ENCODE results near the gene MED15. TPM values are rescaled to one million over a fixed set of nuclear protein-coding genes. Genes with fewer than 3 reads are reported as not detected.

Gene MED15
- total and polyA plus RNA-seq, 2 of the 8 experiments (the other 6 are each of a cell fraction or from before 2014, with no cell fraction given) = 28.3 to 57.1 TPM

DNA sequence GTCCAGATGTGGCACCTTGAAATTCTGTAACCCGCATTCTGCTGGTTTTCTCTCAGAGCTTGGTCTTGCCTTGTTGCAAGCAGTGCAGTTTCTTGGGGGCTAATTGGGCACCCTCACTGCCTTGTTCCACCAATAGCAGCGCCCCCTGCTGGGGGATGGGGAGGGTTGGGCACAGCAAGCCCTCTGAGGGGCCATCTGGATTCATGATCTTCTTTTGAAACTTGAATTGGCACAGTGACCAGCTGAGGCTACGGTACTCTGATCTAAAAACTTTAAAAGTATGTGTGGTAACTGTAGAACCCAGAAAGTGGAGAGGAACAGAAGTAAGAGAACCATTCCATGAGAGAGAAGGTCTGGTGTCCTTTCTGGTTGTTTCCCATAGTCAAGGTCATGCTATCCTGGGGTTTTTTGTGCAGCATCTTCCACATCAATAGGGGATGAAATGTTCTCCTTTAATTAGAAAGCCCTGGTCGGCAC lies 64.2 kb downstream of the MED15 start (continued):
- TF ChIP-seq, protein P1, sequence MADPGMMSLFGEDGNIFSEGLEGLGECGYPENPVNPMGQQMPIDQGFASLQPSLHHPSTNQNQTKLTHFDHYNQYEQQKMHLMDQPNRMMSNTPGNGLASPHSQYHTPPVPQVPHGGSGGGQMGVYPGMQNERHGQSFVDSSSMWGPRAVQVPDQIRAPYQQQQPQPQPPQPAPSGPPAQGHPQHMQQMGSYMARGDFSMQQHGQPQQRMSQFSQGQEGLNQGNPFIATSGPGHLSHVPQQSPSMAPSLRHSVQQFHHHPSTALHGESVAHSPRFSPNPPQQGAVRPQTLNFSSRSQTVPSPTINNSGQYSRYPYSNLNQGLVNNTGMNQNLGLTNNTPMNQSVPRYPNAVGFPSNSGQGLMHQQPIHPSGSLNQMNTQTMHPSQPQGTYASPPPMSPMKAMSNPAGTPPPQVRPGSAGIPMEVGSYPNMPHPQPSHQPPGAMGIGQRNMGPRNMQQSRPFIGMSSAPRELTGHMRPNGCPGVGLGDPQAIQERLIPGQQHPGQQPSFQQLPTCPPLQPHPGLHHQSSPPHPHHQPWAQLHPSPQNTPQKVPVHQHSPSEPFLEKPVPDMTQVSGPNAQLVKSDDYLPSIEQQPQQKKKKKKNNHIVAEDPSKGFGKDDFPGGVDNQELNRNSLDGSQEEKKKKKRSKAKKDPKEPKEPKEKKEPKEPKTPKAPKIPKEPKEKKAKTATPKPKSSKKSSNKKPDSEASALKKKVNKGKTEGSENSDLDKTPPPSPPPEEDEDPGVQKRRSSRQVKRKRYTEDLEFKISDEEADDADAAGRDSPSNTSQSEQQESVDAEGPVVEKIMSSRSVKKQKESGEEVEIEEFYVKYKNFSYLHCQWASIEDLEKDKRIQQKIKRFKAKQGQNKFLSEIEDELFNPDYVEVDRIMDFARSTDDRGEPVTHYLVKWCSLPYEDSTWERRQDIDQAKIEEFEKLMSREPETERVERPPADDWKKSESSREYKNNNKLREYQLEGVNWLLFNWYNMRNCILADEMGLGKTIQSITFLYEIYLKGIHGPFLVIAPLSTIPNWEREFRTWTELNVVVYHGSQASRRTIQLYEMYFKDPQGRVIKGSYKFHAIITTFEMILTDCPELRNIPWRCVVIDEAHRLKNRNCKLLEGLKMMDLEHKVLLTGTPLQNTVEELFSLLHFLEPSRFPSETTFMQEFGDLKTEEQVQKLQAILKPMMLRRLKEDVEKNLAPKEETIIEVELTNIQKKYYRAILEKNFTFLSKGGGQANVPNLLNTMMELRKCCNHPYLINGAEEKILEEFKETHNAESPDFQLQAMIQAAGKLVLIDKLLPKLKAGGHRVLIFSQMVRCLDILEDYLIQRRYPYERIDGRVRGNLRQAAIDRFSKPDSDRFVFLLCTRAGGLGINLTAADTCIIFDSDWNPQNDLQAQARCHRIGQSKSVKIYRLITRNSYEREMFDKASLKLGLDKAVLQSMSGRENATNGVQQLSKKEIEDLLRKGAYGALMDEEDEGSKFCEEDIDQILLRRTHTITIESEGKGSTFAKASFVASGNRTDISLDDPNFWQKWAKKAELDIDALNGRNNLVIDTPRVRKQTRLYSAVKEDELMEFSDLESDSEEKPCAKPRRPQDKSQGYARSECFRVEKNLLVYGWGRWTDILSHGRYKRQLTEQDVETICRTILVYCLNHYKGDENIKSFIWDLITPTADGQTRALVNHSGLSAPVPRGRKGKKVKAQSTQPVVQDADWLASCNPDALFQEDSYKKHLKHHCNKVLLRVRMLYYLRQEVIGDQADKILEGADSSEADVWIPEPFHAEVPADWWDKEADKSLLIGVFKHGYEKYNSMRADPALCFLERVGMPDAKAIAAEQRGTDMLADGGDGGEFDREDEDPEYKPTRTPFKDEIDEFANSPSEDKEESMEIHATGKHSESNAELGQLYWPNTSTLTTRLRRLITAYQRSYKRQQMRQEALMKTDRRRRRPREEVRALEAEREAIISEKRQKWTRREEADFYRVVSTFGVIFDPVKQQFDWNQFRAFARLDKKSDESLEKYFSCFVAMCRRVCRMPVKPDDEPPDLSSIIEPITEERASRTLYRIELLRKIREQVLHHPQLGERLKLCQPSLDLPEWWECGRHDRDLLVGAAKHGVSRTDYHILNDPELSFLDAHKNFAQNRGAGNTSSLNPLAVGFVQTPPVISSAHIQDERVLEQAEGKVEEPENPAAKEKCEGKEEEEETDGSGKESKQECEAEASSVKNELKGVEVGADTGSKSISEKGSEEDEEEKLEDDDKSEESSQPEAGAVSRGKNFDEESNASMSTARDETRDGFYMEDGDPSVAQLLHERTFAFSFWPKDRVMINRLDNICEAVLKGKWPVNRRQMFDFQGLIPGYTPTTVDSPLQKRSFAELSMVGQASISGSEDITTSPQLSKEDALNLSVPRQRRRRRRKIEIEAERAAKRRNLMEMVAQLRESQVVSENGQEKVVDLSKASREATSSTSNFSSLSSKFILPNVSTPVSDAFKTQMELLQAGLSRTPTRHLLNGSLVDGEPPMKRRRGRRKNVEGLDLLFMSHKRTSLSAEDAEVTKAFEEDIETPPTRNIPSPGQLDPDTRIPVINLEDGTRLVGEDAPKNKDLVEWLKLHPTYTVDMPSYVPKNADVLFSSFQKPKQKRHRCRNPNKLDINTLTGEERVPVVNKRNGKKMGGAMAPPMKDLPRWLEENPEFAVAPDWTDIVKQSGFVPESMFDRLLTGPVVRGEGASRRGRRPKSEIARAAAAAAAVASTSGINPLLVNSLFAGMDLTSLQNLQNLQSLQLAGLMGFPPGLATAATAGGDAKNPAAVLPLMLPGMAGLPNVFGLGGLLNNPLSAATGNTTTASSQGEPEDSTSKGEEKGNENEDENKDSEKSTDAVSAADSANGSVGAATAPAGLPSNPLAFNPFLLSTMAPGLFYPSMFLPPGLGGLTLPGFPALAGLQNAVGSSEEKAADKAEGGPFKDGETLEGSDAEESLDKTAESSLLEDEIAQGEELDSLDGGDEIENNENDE (IDR thresholded peaks at IDR 0.05; ENCODE audit: insufficient replicate concordance, low read length) = no peak

Measured in H1 (cell line).